NCI-H146 treated with DMSO at 0.1 percent for 48 hours (cell line): ENCODE measurements around the gene LGALSL.
"Not testable (repeated sequence)": the region's sequence is repeated elsewhere in the genome, so short reads cannot be mapped to it uniquely, and the experiment has no call there.

Experiments
- DNase-seq: peaks from one replicate; lab custom pipeline; 2025; ENCODE audit not compliant: unreplicated experiment; lab: John Stamatoyannopoulos, UW

Gene LGALSL

DNA sequence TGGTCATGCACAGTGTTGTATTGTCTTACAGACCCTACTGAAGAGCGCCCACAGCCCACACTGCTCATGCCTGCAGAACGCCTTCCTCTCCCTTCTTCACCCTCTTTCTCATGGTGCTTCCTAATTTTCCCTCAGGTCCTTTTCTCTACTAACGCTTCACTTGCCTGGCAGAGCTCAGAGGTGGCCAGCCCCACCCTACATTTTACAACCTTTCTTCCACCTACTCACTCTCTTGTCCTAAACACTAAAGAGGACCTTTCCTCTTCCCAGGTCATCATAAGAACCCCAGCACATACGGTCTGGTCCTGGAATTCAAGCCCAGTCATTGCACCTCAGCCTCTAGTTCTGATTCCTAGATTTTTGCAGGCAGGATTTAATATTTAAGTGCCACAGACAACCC lies 11.7 kb upstream of the LGALSL start:
- no peak for DNase-seq

DNA sequence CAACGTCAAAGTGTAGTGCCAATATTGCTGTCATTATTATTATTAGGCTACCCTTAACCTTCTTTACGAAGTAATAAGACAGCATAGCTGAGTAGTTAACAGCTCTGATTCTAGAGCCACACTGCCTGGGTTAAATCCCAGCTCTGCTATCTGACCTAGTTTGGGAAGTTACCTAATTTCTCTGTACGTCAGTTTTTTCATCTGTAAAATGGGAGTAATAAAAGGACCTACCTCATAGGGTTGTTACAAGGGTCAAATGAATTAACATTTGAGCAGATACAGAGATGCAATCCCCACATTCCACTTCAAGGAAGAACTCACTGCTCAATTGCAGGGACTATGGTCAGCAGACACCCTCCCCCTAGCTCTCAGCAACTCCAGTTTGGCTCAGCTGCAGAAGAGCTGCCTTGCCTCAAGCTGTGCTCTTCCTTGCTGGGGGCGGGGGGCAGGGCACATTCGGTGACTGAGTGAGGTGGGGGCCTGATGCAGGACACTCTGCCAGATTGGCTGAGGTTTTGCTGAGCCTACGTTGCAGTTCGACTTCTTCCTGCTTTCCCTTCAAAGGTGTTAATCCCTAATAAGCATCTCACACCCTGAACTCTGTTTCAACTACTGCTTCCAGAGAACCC lies 11.0 kb upstream of the LGALSL start:
- no peak for DNase-seq

- not testable (repeated sequence) for DNase-seq
Observed at GRCh38 chr2:64445970-64446369, 8.0 kb upstream of the LGALSL start.

DNA sequence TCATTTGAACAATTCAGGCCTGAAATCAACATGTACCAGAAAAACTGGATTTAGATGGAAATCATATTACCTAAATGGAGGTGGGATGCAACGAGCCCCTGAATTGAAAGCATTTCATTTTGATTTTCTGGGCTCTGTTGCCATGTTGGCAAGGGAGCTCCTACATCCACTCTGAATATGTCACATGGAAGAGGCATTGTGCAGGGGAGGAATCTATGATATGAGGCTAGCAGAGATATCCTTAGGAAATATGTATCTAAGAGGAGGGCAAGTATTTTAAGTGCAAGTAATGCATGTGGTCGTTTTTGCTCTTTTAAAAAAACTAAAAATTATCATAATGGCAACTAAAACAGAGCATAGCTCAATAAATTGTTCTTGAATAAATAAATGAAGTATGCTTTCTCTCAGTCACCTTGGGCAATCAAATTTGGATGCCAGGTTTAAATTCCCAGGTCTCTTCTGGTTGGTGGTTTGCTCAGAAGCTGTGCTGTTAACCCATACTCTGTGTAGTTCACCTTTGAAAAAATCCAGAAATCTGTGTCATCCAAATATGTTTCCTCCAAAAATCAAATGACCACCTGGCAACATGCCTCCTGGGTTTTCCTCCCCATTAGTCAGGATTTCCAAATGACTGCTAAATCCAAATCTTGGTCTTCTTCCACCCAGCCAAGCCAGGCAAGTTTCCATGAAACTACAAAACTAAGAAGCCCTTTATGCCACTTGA lies 6.5 kb upstream of the LGALSL start:
- no peak for DNase-seq

GRCh38 chr2:64448041-64448426 lies 5.9 kb upstream of the LGALSL start:
- DNase-seq, result no peak

DNA sequence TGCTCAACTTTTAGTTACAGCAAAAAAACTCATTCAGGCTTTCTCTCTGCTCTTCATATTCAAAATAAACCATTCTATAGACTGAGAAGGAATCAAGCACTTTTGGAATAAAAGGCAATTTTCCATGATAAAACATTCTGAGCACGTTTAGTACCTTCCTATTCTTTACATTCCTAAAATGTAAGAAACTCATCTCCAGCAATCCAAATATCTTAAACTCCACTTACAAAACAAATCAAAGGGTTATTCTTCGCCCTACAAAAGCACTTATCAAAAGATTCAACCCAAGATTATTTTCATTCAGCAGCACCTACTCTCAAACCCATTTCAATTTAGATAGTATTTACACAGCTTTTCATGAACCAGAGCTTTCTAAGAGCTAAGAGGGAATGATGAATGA lies 2.9 kb upstream of the LGALSL start:
- no peak for DNase-seq

GRCh38 chr2:64454386-64455332 lies 697 bp downstream of the LGALSL start:
- no peak for DNase-seq

DNA sequence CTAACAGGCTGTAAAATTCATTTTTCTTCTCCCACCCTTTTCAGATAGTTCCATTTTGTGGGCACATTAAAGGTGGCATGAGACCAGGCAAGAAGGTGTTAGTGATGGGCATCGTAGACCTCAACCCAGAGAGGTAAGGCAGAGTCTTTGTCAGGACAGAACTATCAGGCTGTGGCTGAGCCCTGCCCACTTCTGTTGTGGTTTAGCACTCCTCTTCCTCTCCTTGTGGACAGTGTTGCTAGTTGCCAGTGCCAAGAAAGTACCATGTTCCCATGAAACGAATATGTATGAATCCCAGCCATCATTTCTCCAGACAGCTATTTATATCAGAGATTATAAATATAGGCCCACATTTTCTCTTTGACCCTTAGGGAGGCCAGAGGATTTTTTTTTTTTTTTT lies 1.6 kb downstream of the LGALSL start:
- DNase-seq, result no peak

- DNase-seq, result no peak
Observed at GRCh38 chr2:64456293-64456692, 2.3 kb downstream of the LGALSL start.

- no peak for DNase-seq
Observed at GRCh38 chr2:64457524-64457923, 3.6 kb downstream of the LGALSL start.

DNA sequence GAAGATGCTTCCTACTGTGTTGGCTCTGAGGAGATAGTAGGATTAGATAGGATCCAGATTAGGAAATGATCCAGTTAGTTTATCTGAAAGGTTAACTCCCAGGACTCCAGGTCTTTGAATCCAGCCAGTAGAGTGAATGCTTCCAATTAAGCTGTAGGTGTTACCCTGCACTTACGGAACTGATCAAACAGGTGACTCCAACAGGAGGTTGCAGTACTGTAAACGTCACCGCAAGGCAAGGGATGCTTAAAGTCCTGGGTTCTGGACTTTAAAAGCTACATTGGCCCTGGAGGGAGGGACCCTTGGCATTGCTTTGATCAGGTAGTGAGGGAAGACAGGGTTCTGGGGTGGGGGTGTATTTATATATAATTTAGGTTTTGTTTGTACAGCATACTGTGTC lies 5.6 kb downstream of the LGALSL start:
- no peak for DNase-seq

GRCh38 chr2:64460330-64460729 lies 6.4 kb downstream of the LGALSL start:
- DNase-seq, result no peak

GRCh38 chr2:64461271-64462058 lies 7.5 kb downstream of the LGALSL start:
- no peak for DNase-seq

GRCh38 chr2:64462171-64462570 lies 8.2 kb downstream of the LGALSL start:
- DNase-seq, result no peak

DNA sequence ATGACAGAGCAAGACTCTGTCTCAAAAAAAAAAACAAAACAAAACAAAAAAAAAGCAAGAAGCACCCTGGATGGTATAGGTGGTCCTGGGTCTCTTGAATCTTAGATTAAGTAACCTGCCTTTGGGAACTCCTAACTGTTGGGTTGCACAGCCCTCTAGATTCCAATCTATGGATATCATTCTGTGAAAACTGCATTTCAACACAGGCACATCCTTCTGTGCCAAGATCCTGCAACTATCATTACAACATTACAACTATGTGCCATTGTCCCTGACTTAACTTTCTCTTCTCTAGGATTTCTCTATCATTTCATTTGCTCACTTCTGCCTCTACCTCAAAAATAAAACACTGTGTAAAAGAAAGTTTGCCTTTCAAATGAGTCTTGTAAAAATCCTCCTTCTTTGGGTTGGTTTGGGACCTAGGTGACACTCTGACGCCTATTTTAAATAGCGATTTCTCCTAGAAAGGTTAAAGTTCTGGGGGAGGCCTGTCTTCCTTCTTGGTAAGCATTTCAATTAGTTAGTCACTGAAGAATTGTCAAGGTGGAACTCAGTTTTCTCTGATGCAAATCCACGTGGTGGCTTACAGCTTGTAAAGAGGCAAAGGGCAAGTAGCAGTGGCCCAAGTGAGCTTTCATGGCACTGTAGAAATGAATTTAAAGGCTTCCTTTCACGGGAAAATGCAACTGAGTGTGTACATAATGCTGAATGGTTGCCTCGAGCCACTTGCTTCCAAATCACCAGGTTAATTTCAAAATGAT lies 9.2 kb downstream of the LGALSL start:
- DNase-seq, result no peak

DNA sequence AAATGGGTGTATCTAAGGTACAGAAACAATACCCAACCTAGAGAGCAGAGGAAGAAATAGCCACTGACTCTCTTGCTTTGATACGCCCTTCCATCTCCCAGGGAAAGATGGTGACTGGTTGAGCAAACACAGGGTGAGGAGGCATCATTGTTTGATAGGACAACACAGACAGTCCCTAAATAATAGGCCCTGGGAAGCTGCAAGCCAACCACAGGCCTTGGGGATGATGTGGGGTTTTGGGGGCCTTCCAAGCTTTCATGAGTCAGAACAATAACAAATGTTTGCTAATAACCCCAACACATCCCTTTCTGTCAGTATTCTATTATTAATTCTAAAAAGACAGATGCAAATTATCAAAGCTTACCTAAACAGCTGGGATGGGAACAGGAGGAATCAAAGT lies 9.8 kb downstream of the LGALSL start:
- no peak for DNase-seq

DNA sequence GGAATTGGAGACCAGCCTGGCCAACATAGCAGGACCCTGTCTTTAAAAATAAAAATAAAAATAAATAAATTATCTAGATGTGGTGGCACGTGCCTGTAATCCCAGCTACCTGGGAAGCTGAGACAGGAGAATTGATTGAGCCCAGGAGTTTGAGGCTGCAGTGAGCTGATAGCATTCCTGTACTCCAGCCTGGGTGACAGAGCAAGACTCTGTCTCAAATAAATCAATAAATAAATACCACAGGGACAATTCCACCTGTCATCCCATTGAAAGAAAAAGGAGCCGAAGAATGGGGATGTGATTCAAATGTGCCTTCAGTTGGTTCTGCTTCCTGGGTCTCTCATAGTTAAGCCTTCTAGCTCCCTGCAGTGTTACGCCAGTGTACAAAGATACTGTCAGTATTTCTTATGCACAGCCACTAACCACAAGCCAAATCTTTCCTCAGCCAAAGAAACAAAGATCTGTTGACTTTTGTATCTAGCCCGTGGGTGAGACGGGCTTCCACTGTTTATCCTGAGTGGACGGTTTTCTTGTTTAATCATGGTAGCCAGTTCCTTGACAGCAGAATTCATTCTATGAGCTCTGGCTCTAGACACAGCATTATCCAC lies 12.6 kb downstream of the LGALSL start:
- no peak for DNase-seq

DNA sequence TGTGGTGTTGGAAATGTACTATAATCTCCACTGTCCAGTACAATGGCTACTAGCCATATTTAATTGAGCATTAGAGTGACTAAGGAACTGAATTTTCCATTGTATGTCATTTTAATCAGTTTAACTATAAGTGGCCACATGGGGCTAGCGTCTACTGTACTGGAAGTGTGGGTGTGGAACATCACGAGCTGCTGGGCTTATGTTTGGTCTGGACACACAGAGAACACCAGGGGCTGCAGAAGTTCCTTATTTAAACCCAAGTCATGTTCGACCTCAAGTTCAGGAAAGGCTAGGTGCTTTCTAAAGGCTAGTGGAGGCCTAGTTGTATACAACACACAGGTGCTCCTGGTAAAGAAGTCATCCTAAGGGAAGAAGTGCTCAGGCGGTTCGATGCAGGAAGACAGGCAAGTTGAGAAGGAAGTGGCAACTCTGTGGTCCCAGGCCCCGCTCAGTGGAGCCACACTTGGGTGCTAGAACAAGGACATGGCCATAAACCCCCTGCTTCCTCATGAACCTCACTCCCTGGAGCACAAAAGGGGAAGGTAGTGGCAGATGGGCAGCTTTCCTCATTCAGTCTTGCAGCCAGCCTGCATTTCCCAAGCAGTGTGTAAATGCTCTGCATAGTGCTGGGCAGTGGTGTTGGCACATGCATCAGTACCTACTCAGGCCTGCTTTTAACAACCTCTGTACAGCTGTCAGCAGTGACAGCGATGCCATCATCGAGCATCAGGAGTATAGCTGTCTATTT lies 13.3 kb downstream of the LGALSL start:
- DNase-seq, result no peak

GRCh38 chr2:64469261-64469660 lies 15.3 kb downstream of the LGALSL start:
- no peak for DNase-seq
